ENCODE results near the gene NPLOC4. TPM values are rescaled to one million over a fixed set of nuclear protein-coding genes. Genes with fewer than 3 reads are reported as not detected.

The NPLOC4 gene
- total RNA-seq, 4 donors from 2014 or later = 45.8 to 98.5 (median 58.1) TPM

- H3K4me3 ChIP-seq (replicated peaks in 1 of 3) = no peak overlapping the region
- no peaks in the 10 kb centered on the region for H3K27me3 ChIP-seq
- H3K9me3 ChIP-seq = no peaks in the 10 kb centered on the region
- TF ChIP-seq CTCF (IDR thresholded peaks at IDR 0.05) (no peak), POLR2A (IDR thresholded peaks at IDR 0.05) (no peak)
- intact Hi-C loops (cut with DNase I) = no loop called here
- H3K27ac ChIP-seq = peak overlapping the region; percentile 78 to 93 (median 88)
- WGBS, 2 donors = 51% methylated on average over 15 of the region's 18 CpGs; no CpG with 5 or more reads in 1 of the 2 donors
- H3K36me3 ChIP-seq = no peaks in the 10 kb centered on the region
- DNase-seq = peak; percentile 59 to 63
- H3K4me1 ChIP-seq = peaks cover 63 to 84% of the 10 kb centered on the region in 2 donors
These were observed 112.7 kb downstream of the NPLOC4 start for GRCh38 chr17:81524039-81524864.

- Histone ChIP-seq H3K27me3 (no peaks in the 10 kb centered on the region), H3K4me3 (replicated peaks in 1 of 3) (no peak overlapping the region), H3K36me3 (no peaks in the 10 kb centered on the region), H3K27ac (peak overlapping the region; percentile 78 to 93 (median 88)), H3K4me1 (peaks cover 69 to 84% of the 10 kb centered on the region in 2 donors), H3K9me3 (no peaks in the 10 kb centered on the region)
- DNase-seq = peak; percentile 93
- no peak for TF ChIP-seq POLR2A (IDR thresholded peaks at IDR 0.05)
- no peak for TF ChIP-seq CTCF (IDR thresholded peaks at IDR 0.05)
- WGBS, 2 donors = 3 to 20% methylated on average over 4 to 8 of the region's 17 CpGs
- intact Hi-C loops (cut with DNase I) = no loop called here
These were observed 113.4 kb downstream of the NPLOC4 start for GRCh38 chr17:81523402-81524038.

GRCh38 chr17:81522491-81523401 is 114.2 kb downstream of the NPLOC4 start:
- Histone ChIP-seq H3K27ac (peak overlapping the region; percentile 78 to 93 (median 88)), H3K4me3 (replicated peaks in 1 of 3) (no peak overlapping the region), H3K9me3 (no peaks in the 10 kb centered on the region), H3K36me3 (no peaks in the 10 kb centered on the region), H3K27me3 (no peaks in the 10 kb centered on the region), H3K4me1 (peaks cover 66 to 84% of the 10 kb centered on the region in 2 donors)
- TF ChIP-seq CTCF (IDR thresholded peaks at IDR 0.05) (peak in 4 of 6 experiments; percentile 39 to 58 (median 48)), POLR2A (IDR thresholded peaks at IDR 0.05) (peak in 1 of 2 donors; percentile 35)
- 50 to 57% methylated on average over 14 to 26 of the region's 26 CpGs for WGBS, 2 donors
- intact Hi-C loops (cut with DNase I) = no loop called here
- peak; percentile 89 to 92 for DNase-seq

GRCh38 chr17:81520021-81520901 is 116.7 kb downstream of the NPLOC4 start:
- peaks cover 52 to 85% of the 10 kb centered on the region in 2 donors for H3K4me1 ChIP-seq
- H3K4me3 ChIP-seq (replicated peaks in 1 of 3) = no peak overlapping the region
- no peaks in the 10 kb centered on the region for H3K36me3 ChIP-seq
- peak overlapping the region; percentile 83 to 90 (median 86) for H3K27ac ChIP-seq
- H3K27me3 ChIP-seq = no peaks in the 10 kb centered on the region
- TF ChIP-seq CTCF (IDR thresholded peaks at IDR 0.05) (no peak), POLR2A (IDR thresholded peaks at IDR 0.05) (no peak)
- intact Hi-C loops (cut with DNase I) = no loop called here
- DNase-seq = peak in 1 of 2 donors; percentile 41
- 54 to 67% methylated on average over 3 to 14 of the region's 14 CpGs for WGBS, 2 donors
- no peaks in the 10 kb centered on the region for H3K9me3 ChIP-seq

Measured in thyroid gland (tissue), 4 donors.